Measurements from ENCODE around the gene BCAS3. TPM values are rescaled to one million over a fixed set of nuclear protein-coding genes. Genes with fewer than 3 reads are reported as not detected.

The BCAS3 gene
- total and polyA plus RNA-seq, 2 donors (not counting 1 experiment from before 2014, with no cell fraction given) = 13.9 to 73.4 TPM

DNA sequence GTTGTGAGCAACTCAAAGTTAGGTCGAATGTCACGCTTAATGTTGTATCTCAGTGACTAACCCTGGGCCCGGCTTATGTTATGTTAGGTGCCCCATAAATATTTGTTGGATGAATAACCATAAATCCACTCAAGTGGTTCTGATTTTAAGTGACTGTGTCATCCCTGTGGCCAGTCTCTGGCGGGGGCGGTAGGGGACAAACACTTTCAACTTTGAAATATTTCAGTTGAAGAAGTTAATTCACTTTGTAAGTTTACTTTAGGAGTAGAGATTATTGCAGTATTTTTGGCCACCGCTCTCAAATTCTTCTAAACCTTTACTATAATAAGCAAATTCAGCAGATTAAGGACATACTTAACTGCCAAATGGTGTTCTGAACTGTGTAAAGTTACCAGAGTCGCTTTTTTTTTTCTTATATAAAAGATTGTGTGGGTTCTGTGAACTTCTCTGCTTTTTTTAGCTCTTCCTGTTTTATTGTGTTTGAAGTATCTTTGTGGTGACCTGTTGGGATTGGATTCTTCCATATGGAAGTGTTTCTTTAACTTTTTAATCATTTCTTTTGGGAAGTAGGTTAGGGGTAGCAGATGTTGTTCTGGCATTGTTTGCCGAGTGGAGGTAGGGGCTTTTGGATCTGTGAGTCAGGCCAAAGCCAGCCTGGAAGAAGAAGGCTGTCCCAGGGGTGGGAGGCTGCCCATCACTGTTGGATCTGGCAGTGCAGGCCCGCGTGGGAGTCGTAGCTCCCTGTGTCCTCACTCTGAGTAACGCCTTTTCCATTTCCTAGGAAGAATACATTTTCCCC is 660.5 kb downstream of the BCAS3 start:
- Histone ChIP-seq H3K4me1 (ENCODE audit: control insufficient read depth in 2 of 2, insufficient read depth in 2 of 2, low read length in 2 of 2) (no peaks in the 10 kb centered on the region), H3K36me3 (replicated peaks in 1 of 2; ENCODE audit: control extremely low read depth in 1 of 2, control insufficient read depth in 1 of 2, extremely low read depth in 1 of 2, insufficient read depth in 2 of 2, low read length in 1 of 2) (no peaks in the 10 kb centered on the region), H4K20me1 (ENCODE audit: control insufficient read depth, insufficient read depth, low read length, poor library complexity, severe bottlenecking) (no peaks in the 10 kb centered on the region), H3K4me3 (ENCODE audit: control extremely low read depth in 1 of 5, extremely low read depth in 1 of 5, insufficient read depth in 1 of 5, low read depth in 2 of 5, low read length in 4 of 5) (no peak overlapping the region), H3K4me2 (replicated peaks; ENCODE audit: low read depth, low read length, poor library complexity, severe bottlenecking) (no peak overlapping the region), H3K9me3 (ENCODE audit: control extremely low read depth in 1 of 3, control insufficient read depth in 2 of 3, insufficient read depth in 1 of 3, low read length in 2 of 3) (no peaks in the 10 kb centered on the region), H3K27ac (ENCODE audit: low read length in 2 of 2) (no peak overlapping the region), H3K79me2 (ENCODE audit: control insufficient read depth, insufficient read depth, low read length) (no peaks in the 10 kb centered on the region), H3K27me3 (replicated peaks in 1 of 4; ENCODE audit: control extremely low read depth in 1 of 4, control insufficient read depth in 3 of 4, insufficient read depth in 4 of 4, low read length in 3 of 4) (no peaks in the 10 kb centered on the region), H2AFZ (ENCODE audit: insufficient read depth, low read depth, low read length, poor library complexity, severe bottlenecking) (no peak overlapping the region), H3K9ac (ENCODE audit: low read length) (no peak overlapping the region)
- DNase-seq = no peak
- H3K27me3 Mint-ChIP-seq = no peaks in the 10 kb centered on the region
- POLR2A ChIA-PET = no interaction called here
- H3K9me3 Mint-ChIP-seq (ENCODE audit: insufficient read depth) = no peaks in the 10 kb centered on the region
- no peak overlapping the region for H3K27ac Mint-ChIP-seq
- no peaks in the 10 kb centered on the region for H3K4me1 Mint-ChIP-seq
- intact Hi-C loops (cut with micrococcal nuclease) = no loop called here
- 95% methylated on average over 4 of the region's 12 CpGs for WGBS (ENCODE audit: insufficient coverage)
- H3K4me3 Mint-ChIP-seq = no peak overlapping the region
- CTCF ChIA-PET = no interaction called here
- no peak for ATAC-seq (ENCODE audit: low read depth)
- TF ChIP-seq, protein P1, sequence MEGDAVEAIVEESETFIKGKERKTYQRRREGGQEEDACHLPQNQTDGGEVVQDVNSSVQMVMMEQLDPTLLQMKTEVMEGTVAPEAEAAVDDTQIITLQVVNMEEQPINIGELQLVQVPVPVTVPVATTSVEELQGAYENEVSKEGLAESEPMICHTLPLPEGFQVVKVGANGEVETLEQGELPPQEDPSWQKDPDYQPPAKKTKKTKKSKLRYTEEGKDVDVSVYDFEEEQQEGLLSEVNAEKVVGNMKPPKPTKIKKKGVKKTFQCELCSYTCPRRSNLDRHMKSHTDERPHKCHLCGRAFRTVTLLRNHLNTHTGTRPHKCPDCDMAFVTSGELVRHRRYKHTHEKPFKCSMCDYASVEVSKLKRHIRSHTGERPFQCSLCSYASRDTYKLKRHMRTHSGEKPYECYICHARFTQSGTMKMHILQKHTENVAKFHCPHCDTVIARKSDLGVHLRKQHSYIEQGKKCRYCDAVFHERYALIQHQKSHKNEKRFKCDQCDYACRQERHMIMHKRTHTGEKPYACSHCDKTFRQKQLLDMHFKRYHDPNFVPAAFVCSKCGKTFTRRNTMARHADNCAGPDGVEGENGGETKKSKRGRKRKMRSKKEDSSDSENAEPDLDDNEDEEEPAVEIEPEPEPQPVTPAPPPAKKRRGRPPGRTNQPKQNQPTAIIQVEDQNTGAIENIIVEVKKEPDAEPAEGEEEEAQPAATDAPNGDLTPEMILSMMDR (IDR thresholded peaks at IDR 0.05) = no peak
- no peak for TF ChIP-seq EZH2 (IDR thresholded peaks at IDR 0.05; ENCODE audit: borderline replicate concordance, insufficient read depth, low read depth, low read length, poor library complexity, severe bottlenecking)

DNA sequence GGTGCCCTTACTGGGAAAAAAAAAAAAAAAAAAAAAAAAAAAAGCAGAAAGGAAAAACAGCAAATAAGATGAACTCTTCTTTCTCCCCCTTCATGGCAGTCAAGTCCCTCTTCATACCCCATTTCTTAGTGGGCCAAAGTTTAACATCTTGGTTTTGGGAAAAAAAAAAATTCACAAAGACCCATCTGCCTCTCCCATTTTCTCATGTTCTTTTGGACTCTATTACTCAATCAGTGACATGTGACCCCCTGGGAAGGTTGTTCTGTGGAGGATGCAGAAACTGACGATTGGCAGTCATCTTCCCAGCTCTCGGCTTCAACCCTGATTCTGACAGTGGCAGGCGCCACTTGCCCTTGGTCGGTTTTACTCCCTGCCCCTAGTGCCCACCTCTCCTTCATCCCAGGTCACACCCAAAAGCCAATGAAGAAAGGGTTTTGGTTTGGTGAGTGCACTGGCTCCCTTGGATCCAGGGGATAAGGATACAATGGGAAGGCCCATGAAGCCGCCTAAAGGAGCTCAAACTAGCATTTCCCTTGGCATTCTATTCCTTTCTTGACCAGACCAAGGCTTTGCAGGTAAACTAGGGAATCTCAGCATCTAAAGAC is 661.3 kb downstream of the BCAS3 start:
- TF ChIP-seq EZH2 (IDR thresholded peaks at IDR 0.05; ENCODE audit: borderline replicate concordance, insufficient read depth, low read depth, low read length, poor library complexity, severe bottlenecking) = no peak
- TF ChIP-seq, protein P1 (IDR thresholded peaks at IDR 0.05) = no peak
- ATAC-seq (ENCODE audit: low read depth) (no peak), DNase-seq (no peak)
- Histone ChIP-seq H3K9me3 (ENCODE audit: control extremely low read depth in 1 of 3, control insufficient read depth in 2 of 3, insufficient read depth in 1 of 3, low read length in 2 of 3) (no peaks in the 10 kb centered on the region), H3K27ac (ENCODE audit: low read length in 2 of 2) (no peak overlapping the region), H3K4me2 (replicated peaks; ENCODE audit: low read depth, low read length, poor library complexity, severe bottlenecking) (no peak overlapping the region), H3K4me1 (ENCODE audit: control insufficient read depth in 2 of 2, insufficient read depth in 2 of 2, low read length in 2 of 2) (no peaks in the 10 kb centered on the region), H2AFZ (ENCODE audit: insufficient read depth, low read depth, low read length, poor library complexity, severe bottlenecking) (no peak overlapping the region), H3K9ac (ENCODE audit: low read length) (no peak overlapping the region), H3K27me3 (replicated peaks in 1 of 4; ENCODE audit: control extremely low read depth in 1 of 4, control insufficient read depth in 3 of 4, insufficient read depth in 4 of 4, low read length in 3 of 4) (no peaks in the 10 kb centered on the region), H4K20me1 (ENCODE audit: control insufficient read depth, insufficient read depth, low read length, poor library complexity, severe bottlenecking) (no peaks in the 10 kb centered on the region), H3K79me2 (ENCODE audit: control insufficient read depth, insufficient read depth, low read length) (no peaks in the 10 kb centered on the region), H3K36me3 (replicated peaks in 1 of 2; ENCODE audit: control extremely low read depth in 1 of 2, control insufficient read depth in 1 of 2, extremely low read depth in 1 of 2, insufficient read depth in 2 of 2, low read length in 1 of 2) (no peaks in the 10 kb centered on the region), H3K4me3 (ENCODE audit: control extremely low read depth in 1 of 5, extremely low read depth in 1 of 5, insufficient read depth in 1 of 5, low read depth in 2 of 5, low read length in 4 of 5) (no peak overlapping the region)
- Mint-ChIP-seq H3K4me3 (no peak overlapping the region), H3K27me3 (no peaks in the 10 kb centered on the region), H3K9me3 (ENCODE audit: insufficient read depth) (no peaks in the 10 kb centered on the region), H3K27ac (no peak overlapping the region), H3K4me1 (no peaks in the 10 kb centered on the region)
- ChIA-PET POLR2A (interaction anchor here (0.6 kb wide), 1 partner anchor 36 kb away, joined by 4 read pairs; no protein-coding TSS in a partner anchor), CTCF (no interaction called here)
- 100% methylated on average over 1 of the region's 5 CpGs for WGBS (ENCODE audit: insufficient coverage)
- intact Hi-C loops (cut with micrococcal nuclease) = no loop called here
